Osteoblast (primary cell): ENCODE data around the gene SAA2. TPM values are rescaled to one million over a fixed set of nuclear protein-coding genes. Genes with fewer than 3 reads are reported as not detected.

Source experiments
- DNase-seq: peaks from one replicate; pipeline ENCODE4 v3.0.0; 2011; ENCODE audit warnings: low spot score, mixed read lengths; ENCODE audit not compliant: insufficient read length; ENCODE audit errors: missing footprints
- H2AFZ ChIP-seq: 2 replicates; pipeline ENCODE4 v1.6.0; 2011; ENCODE audit warnings: mild to moderate bottlenecking, low read length
- H3K27ac ChIP-seq: 2 replicates; pipeline ENCODE4 v1.5.1; 2011; ENCODE audit warnings: mild to moderate bottlenecking, low read depth, low read length, moderate library complexity
- H3K27me3 ChIP-seq: 2 replicates; pipeline ENCODE4 v1.6.0; 2012; ENCODE audit warnings: mild to moderate bottlenecking, control low read depth, inconsistent platforms, low read length, moderate library complexity; ENCODE audit not compliant: insufficient read depth
- H3K36me3 ChIP-seq: 2 replicates; pipeline ENCODE4 v1.5.1; 2011; ENCODE audit warnings: mild to moderate bottlenecking, low read length, control low read depth, moderate library complexity; ENCODE audit not compliant: insufficient read depth
- H3K4me1 ChIP-seq: 2 replicates; pipeline ENCODE4 v1.5.1; 2011; ENCODE audit warnings: mild to moderate bottlenecking, low read length, control low read depth, moderate library complexity; ENCODE audit not compliant: insufficient read depth
- H3K4me2 ChIP-seq: 2 replicates; pipeline ENCODE4 v1.6.0; 2011; ENCODE audit warnings: mild to moderate bottlenecking, low read length; ENCODE audit not compliant: insufficient read depth
- H3K4me3 ChIP-seq: fragments of 200-600 bp; sonication (generic); 3 replicates; pipeline ENCODE4 v1.5.1; 2012; ENCODE audit warnings: mild to moderate bottlenecking, low read length, inconsistent platforms; ENCODE audit not compliant: insufficient read depth
- H3K79me2 ChIP-seq: 2 replicates; pipeline ENCODE4 v1.6.0; 2012; ENCODE audit warnings: mild to moderate bottlenecking, low read length, control low read depth, inconsistent platforms; ENCODE audit not compliant: insufficient read depth
- H3K9me3 ChIP-seq: 2 replicates; pipeline ENCODE4 v1.5.1; 2011; ENCODE audit warnings: low read depth, low read length, control low read depth
- H4K20me1 ChIP-seq: 2 replicates; pipeline ENCODE4 v1.6.0; 2012; ENCODE audit warnings: mild to moderate bottlenecking, low read length, control low read depth; ENCODE audit not compliant: insufficient read depth
- total RNA-seq: library from RNA; depleted of rRNA; stranded (reverse); fragments of >200 nt; gene quantifications from 2 replicates; pipeline ENCODE4 v1.2.3, GENCODE V29; 2012
- TF ChIP-seq, protein P1 (sequence below): IDR thresholded peaks from 2 replicates; pipeline ENCODE4 v1.5.1; 2011; ENCODE audit warnings: mild to moderate bottlenecking, low read depth, low read length, moderate library complexity; ENCODE audit errors: extremely low read depth

The SAA2 gene
- total RNA-seq: under 0.01 TPM in 1 of 2 replicates, not detected in the other

GRCh38 chr11:18248561-18248960, at the start of gene SAA2:
SAA2 (minus strand) TSS chr11:18248668; CDS start chr11:18248011, 657 bp downstream.
- H2AFZ ChIP-seq: no peak within 1 kb of the TSS
- no peak within 1 kb of the TSS for H3K27ac ChIP-seq
- no peaks in the 10 kb centered on the region for H3K9me3 ChIP-seq
- no peaks in the 10 kb centered on the region for H3K36me3 ChIP-seq
- no peaks in the 10 kb centered on the region for H3K4me1 ChIP-seq
- no peaks in the 10 kb centered on the region for H3K79me2 ChIP-seq
- H4K20me1 ChIP-seq: no peaks in the 10 kb centered on the region
- H3K4me2 ChIP-seq: no peak within 1 kb of the TSS
- no peak for DNase-seq
- no peaks in the 10 kb centered on the region for H3K27me3 ChIP-seq
- H3K4me3 ChIP-seq: no peak within 1 kb of the TSS
- TF ChIP-seq, protein P1, sequence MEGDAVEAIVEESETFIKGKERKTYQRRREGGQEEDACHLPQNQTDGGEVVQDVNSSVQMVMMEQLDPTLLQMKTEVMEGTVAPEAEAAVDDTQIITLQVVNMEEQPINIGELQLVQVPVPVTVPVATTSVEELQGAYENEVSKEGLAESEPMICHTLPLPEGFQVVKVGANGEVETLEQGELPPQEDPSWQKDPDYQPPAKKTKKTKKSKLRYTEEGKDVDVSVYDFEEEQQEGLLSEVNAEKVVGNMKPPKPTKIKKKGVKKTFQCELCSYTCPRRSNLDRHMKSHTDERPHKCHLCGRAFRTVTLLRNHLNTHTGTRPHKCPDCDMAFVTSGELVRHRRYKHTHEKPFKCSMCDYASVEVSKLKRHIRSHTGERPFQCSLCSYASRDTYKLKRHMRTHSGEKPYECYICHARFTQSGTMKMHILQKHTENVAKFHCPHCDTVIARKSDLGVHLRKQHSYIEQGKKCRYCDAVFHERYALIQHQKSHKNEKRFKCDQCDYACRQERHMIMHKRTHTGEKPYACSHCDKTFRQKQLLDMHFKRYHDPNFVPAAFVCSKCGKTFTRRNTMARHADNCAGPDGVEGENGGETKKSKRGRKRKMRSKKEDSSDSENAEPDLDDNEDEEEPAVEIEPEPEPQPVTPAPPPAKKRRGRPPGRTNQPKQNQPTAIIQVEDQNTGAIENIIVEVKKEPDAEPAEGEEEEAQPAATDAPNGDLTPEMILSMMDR: no peak

GRCh38 chr11:18295316-18295715, 46.8 kb upstream of the SAA2 start:
- Histone ChIP-seq H2AFZ (no peak overlapping the region), H3K36me3 (peaks cover 46% of the 10 kb centered on the region), H3K4me3 (no peak overlapping the region), H3K4me2 (no peak overlapping the region), H3K4me1 (no peaks in the 10 kb centered on the region), H3K27me3 (no peaks in the 10 kb centered on the region), H3K27ac (no peak overlapping the region), H3K79me2 (no peaks in the 10 kb centered on the region), H3K9me3 (no peaks in the 10 kb centered on the region), H4K20me1 (no peaks in the 10 kb centered on the region)
- no peak for DNase-seq
- TF ChIP-seq, protein P1: no peak

- H4K20me1 ChIP-seq: no peaks in the 10 kb centered on the region
- no peak overlapping the region for H3K27ac ChIP-seq
- peaks cover 46% of the 10 kb centered on the region for H3K36me3 ChIP-seq
- no peak overlapping the region for H3K4me2 ChIP-seq
- TF ChIP-seq, protein P1: no peak
- H3K4me1 ChIP-seq: no peaks in the 10 kb centered on the region
- no peak overlapping the region for H2AFZ ChIP-seq
- H3K27me3 ChIP-seq: no peaks in the 10 kb centered on the region
- no peaks in the 10 kb centered on the region for H3K9me3 ChIP-seq
- DNase-seq: no peak
- H3K4me3 ChIP-seq: no peak overlapping the region
- H3K79me2 ChIP-seq: no peaks in the 10 kb centered on the region
Measured at GRCh38 chr11:18294862-18295261, 46.4 kb upstream of the SAA2 start.

- Histone ChIP-seq H3K27ac (no peak overlapping the region), H3K4me2 (no peak overlapping the region), H3K4me1 (no peaks in the 10 kb centered on the region), H3K79me2 (no peaks in the 10 kb centered on the region), H2AFZ (no peak overlapping the region), H3K9me3 (no peaks in the 10 kb centered on the region), H4K20me1 (no peaks in the 10 kb centered on the region), H3K4me3 (no peak overlapping the region), H3K36me3 (peaks cover 45% of the 10 kb centered on the region), H3K27me3 (no peaks in the 10 kb centered on the region)
- DNase-seq: no peak
- TF ChIP-seq, protein P1: no peak
Measured at GRCh38 chr11:18288911-18289310, 40.4 kb upstream of the SAA2 start.
